ENCODE measurements around the gene LMO2. TPM values are rescaled to one million over a fixed set of nuclear protein-coding genes. Genes with fewer than 3 reads are reported as not detected.

LMO2 gene
- polyA plus RNA-seq, 3 donors = 48.8 to 140 (median 75.8) TPM

GRCh38 chr11:33819278-33820035, 72.4 kb downstream of the LMO2 start:
- Mint-ChIP-seq H3K27ac (no peak overlapping the region), H3K4me1 (peaks cover 7% of the 10 kb centered on the region), H3K36me3 (no peaks in the 10 kb centered on the region), H3K27me3 (ENCODE audit: low read depth in 3 of 3) (peaks cover 9 to 25% (median 14%) of the 10 kb centered on the region in 3 donors), H3K9me3 (no peaks in the 10 kb centered on the region), H3K4me3 (no peak overlapping the region)
- no peak overlapping the region for H3K9ac ChIP-seq (ENCODE audit: insufficient read depth, low read length, poor library complexity, severe bottlenecking)
- H3K4me2 ChIP-seq (replicated peaks; ENCODE audit: extremely low read depth, low read length, poor library complexity, severe bottlenecking) = no peak overlapping the region
- H3K27me3 ChIP-seq (ENCODE audit: control insufficient read depth in 2 of 2, insufficient read depth in 2 of 2, low read length in 2 of 2) = peaks cover 0 to 19% of the 10 kb centered on the region in 2 donors
- no peak for TF ChIP-seq CTCF (IDR thresholded peaks at IDR 0.05)
- no peak overlapping the region for H2AFZ ChIP-seq (ENCODE audit: insufficient read depth, low read depth, low read length, poor library complexity, severe bottlenecking)
- intact Hi-C loops (cut with micrococcal nuclease) = no loop called here
- H3K9me3 ChIP-seq (replicated peaks in 1 of 2; ENCODE audit: control insufficient read depth in 1 of 2, insufficient read depth in 1 of 2, low read length in 2 of 2) = no peaks in the 10 kb centered on the region
- H3K27ac ChIP-seq (ENCODE audit: low read depth in 1 of 2, low read length in 2 of 2) = no peak overlapping the region
- DNase-seq = no peak
- no peak overlapping the region for H3K4me3 ChIP-seq (replicated peaks in 1 of 3; ENCODE audit: low read depth in 2 of 3, low read length in 3 of 3)
- no peaks in the 10 kb centered on the region for H3K36me3 ChIP-seq (replicated peaks in 1 of 2; ENCODE audit: control insufficient read depth in 1 of 2, insufficient read depth in 2 of 2, low read length in 2 of 2)
- H3K79me2 ChIP-seq (ENCODE audit: insufficient read depth, low read length) = no peaks in the 10 kb centered on the region
- no peaks in the 10 kb centered on the region for H4K20me1 ChIP-seq (ENCODE audit: insufficient read depth, low read length)
- 80% methylated on average over 16 of the region's 16 CpGs for WGBS (ENCODE audit: insufficient coverage)
- H3K4me1 ChIP-seq (ENCODE audit: control insufficient read depth in 1 of 2, insufficient read depth in 2 of 2, low read length in 2 of 2) = no peaks in the 10 kb centered on the region

Other genes starting within 250 kb of the LMO2 start
- not detected for gene C11orf91, start 191.2 kb downstream of the LMO2 start, polyA plus RNA-seq
- 10 to 100 TPM in 2 of 3 donors, 1 to 10 TPM in 1; 3.7 to 34.9 (median 21.1) TPM for gene CD59, start 155.7 kb downstream of the LMO2 start, polyA plus RNA-seq
- gene FBXO3, start 117.6 kb downstream of the LMO2 start, polyA plus RNA-seq = 10 to 100 TPM; 17.5 to 25.2 (median 21.4) TPM
- gene CAPRIN1, start 159.7 kb upstream of the LMO2 start, polyA plus RNA-seq = 10 to 100 TPM; 50.4 to 81.5 (median 59.2) TPM
- 10 to 100 TPM; 10.1 to 13.3 (median 13.1) TPM for gene NAT10, start 213.6 kb upstream of the LMO2 start, polyA plus RNA-seq

All from CD14-positive monocyte (primary cell).